Activated T-cell treated with anti-CD3 and anti-CD28 coated beads, Interleukin-2, amount 50 U/mL, for 24 hours (primary cell): ENCODE results near the gene CCT5.

Experiments used
- DNase-seq: peaks from one replicate; pipeline ENCODE4 v3.0.0-alpha.2; 2020
- H3K27ac Mint-ChIP-seq: 2 replicates; pipeline ENCODE4 v1.8.0; 2020; ENCODE audit warnings: mild to moderate bottlenecking, mixed read lengths
- H3K27me3 Mint-ChIP-seq: 2 replicates; pipeline ENCODE4 v1.8.0; 2020; ENCODE audit warnings: mixed read lengths
- H3K36me3 Mint-ChIP-seq: 2 replicates; pipeline ENCODE4 v1.8.0; 2020; ENCODE audit warnings: low read depth, mixed read lengths
- H3K4me1 Mint-ChIP-seq: 2 replicates; pipeline ENCODE4 v1.8.0; 2020; ENCODE audit warnings: low read depth, mixed read lengths
- H3K4me3 Mint-ChIP-seq: 2 replicates; pipeline ENCODE4 v1.8.0; 2020; ENCODE audit warnings: mild to moderate bottlenecking, moderate library complexity, mixed read lengths
- H3K9me3 Mint-ChIP-seq: 2 replicates; pipeline ENCODE4 v1.8.0; 2020; ENCODE audit warnings: mixed read lengths

The CCT5 gene

GRCh38 chr5:10249948-10250805, at the start of gene CCT5:
TSS of gene CCT5 (plus strand) at chr5:10250280. CDS start at chr5:10250341, 61 bp downstream.
- no peaks in the 10 kb centered on the region for H3K9me3 Mint-ChIP-seq
- no peaks in the 10 kb centered on the region for H3K27me3 Mint-ChIP-seq
- peak; percentile 89 for DNase-seq
- peak within 1 kb of the TSS; percentile 90 for H3K4me3 Mint-ChIP-seq
- peak within 1 kb of the TSS; percentile 100 for H3K27ac Mint-ChIP-seq
- H3K4me1 Mint-ChIP-seq: peaks cover 65% of the 10 kb centered on the region
- H3K36me3 Mint-ChIP-seq: peaks cover 66% of the 10 kb centered on the region

GRCh38 chr5:10201223-10201868, 48.7 kb upstream of the CCT5 start:
- no peak for DNase-seq
- Mint-ChIP-seq H3K4me1 (no peaks in the 10 kb centered on the region), H3K4me3 (no peak overlapping the region), H3K9me3 (peaks cover 14% of the 10 kb centered on the region), H3K36me3 (peaks cover 2% of the 10 kb centered on the region), H3K27ac (no peak overlapping the region), H3K27me3 (no peaks in the 10 kb centered on the region)

GRCh38 chr5:10202089-10202910, 47.8 kb upstream of the CCT5 start:
- Mint-ChIP-seq H3K27ac (no peak overlapping the region), H3K36me3 (peaks cover 2% of the 10 kb centered on the region), H3K4me1 (no peaks in the 10 kb centered on the region), H3K4me3 (no peak overlapping the region), H3K27me3 (no peaks in the 10 kb centered on the region), H3K9me3 (peaks cover 14% of the 10 kb centered on the region)
- no peak for DNase-seq

GRCh38 chr5:10209004-10209403, 41.1 kb upstream of the CCT5 start:
- no peak overlapping the region for H3K4me3 Mint-ChIP-seq
- DNase-seq: no peak
- no peak overlapping the region for H3K27ac Mint-ChIP-seq
- H3K9me3 Mint-ChIP-seq: no peaks in the 10 kb centered on the region
- no peaks in the 10 kb centered on the region for H3K27me3 Mint-ChIP-seq
- H3K36me3 Mint-ChIP-seq: peaks cover 12% of the 10 kb centered on the region
- H3K4me1 Mint-ChIP-seq: no peaks in the 10 kb centered on the region

- DNase-seq: no peak
- peaks cover 10% of the 10 kb centered on the region for H3K36me3 Mint-ChIP-seq
- no peaks in the 10 kb centered on the region for H3K27me3 Mint-ChIP-seq
- H3K27ac Mint-ChIP-seq: no peak overlapping the region
- no peaks in the 10 kb centered on the region for H3K4me1 Mint-ChIP-seq
- no peak overlapping the region for H3K4me3 Mint-ChIP-seq
- H3K9me3 Mint-ChIP-seq: no peaks in the 10 kb centered on the region
These were observed 36.8 kb upstream of the CCT5 start for GRCh38 chr5:10213316-10213715.

- Mint-ChIP-seq H3K4me3 (no peak overlapping the region), H3K36me3 (peaks cover 9% of the 10 kb centered on the region), H3K27me3 (no peaks in the 10 kb centered on the region), H3K9me3 (no peaks in the 10 kb centered on the region), H3K27ac (no peak overlapping the region), H3K4me1 (no peaks in the 10 kb centered on the region)
- DNase-seq: no peak
These were observed 36.0 kb upstream of the CCT5 start for GRCh38 chr5:10214041-10214440.

- DNase-seq: no peak
- no peaks in the 10 kb centered on the region for H3K4me1 Mint-ChIP-seq
- H3K27me3 Mint-ChIP-seq: no peaks in the 10 kb centered on the region
- H3K4me3 Mint-ChIP-seq: no peak overlapping the region
- H3K9me3 Mint-ChIP-seq: no peaks in the 10 kb centered on the region
- H3K27ac Mint-ChIP-seq: no peak overlapping the region
- H3K36me3 Mint-ChIP-seq: peaks cover 7% of the 10 kb centered on the region
These were observed 34.7 kb upstream of the CCT5 start for GRCh38 chr5:10215366-10215765.

- H3K9me3 Mint-ChIP-seq: no peaks in the 10 kb centered on the region
- H3K4me1 Mint-ChIP-seq: no peaks in the 10 kb centered on the region
- no peak for DNase-seq
- H3K36me3 Mint-ChIP-seq: peaks cover 11% of the 10 kb centered on the region
- H3K27ac Mint-ChIP-seq: no peak overlapping the region
- H3K27me3 Mint-ChIP-seq: no peaks in the 10 kb centered on the region
- no peak overlapping the region for H3K4me3 Mint-ChIP-seq
These were observed 34.0 kb upstream of the CCT5 start for GRCh38 chr5:10216107-10216506.

- DNase-seq: no peak
- Mint-ChIP-seq H3K27me3 (no peaks in the 10 kb centered on the region), H3K36me3 (peaks cover 28% of the 10 kb centered on the region), H3K27ac (no peak overlapping the region), H3K4me1 (no peaks in the 10 kb centered on the region), H3K4me3 (no peak overlapping the region), H3K9me3 (no peaks in the 10 kb centered on the region)
These were observed 31.4 kb upstream of the CCT5 start for GRCh38 chr5:10218658-10219057.

- Mint-ChIP-seq H3K27me3 (no peaks in the 10 kb centered on the region), H3K36me3 (peaks cover 32% of the 10 kb centered on the region), H3K27ac (no peak overlapping the region), H3K9me3 (no peaks in the 10 kb centered on the region), H3K4me3 (no peak overlapping the region), H3K4me1 (no peaks in the 10 kb centered on the region)
- no peak for DNase-seq
These were observed 31.0 kb upstream of the CCT5 start for GRCh38 chr5:10219068-10219467.

- Mint-ChIP-seq H3K36me3 (peaks cover 44% of the 10 kb centered on the region), H3K4me1 (no peaks in the 10 kb centered on the region), H3K4me3 (no peak overlapping the region), H3K27me3 (no peaks in the 10 kb centered on the region), H3K9me3 (peaks cover 5% of the 10 kb centered on the region), H3K27ac (no peak overlapping the region)
- no peak for DNase-seq
These were observed 29.8 kb upstream of the CCT5 start for GRCh38 chr5:10220248-10220647.

- H3K4me1 Mint-ChIP-seq: no peaks in the 10 kb centered on the region
- no peak overlapping the region for H3K27ac Mint-ChIP-seq
- no peak for DNase-seq
- peaks cover 64% of the 10 kb centered on the region for H3K36me3 Mint-ChIP-seq
- H3K4me3 Mint-ChIP-seq: no peak overlapping the region
- no peaks in the 10 kb centered on the region for H3K27me3 Mint-ChIP-seq
- peaks cover 9% of the 10 kb centered on the region for H3K9me3 Mint-ChIP-seq
These were observed 27.8 kb upstream of the CCT5 start for GRCh38 chr5:10222326-10222725.

- no peak overlapping the region for H3K27ac Mint-ChIP-seq
- H3K4me3 Mint-ChIP-seq: no peak overlapping the region
- no peaks in the 10 kb centered on the region for H3K27me3 Mint-ChIP-seq
- no peaks in the 10 kb centered on the region for H3K4me1 Mint-ChIP-seq
- peaks cover 9% of the 10 kb centered on the region for H3K9me3 Mint-ChIP-seq
- DNase-seq: no peak
- H3K36me3 Mint-ChIP-seq: peaks cover 92% of the 10 kb centered on the region
These were observed 22.7 kb upstream of the CCT5 start for GRCh38 chr5:10227379-10227778.

GRCh38 chr5:10228288-10228687, 21.8 kb upstream of the CCT5 start:
- peaks cover 92% of the 10 kb centered on the region for H3K36me3 Mint-ChIP-seq
- H3K4me1 Mint-ChIP-seq: no peaks in the 10 kb centered on the region
- H3K4me3 Mint-ChIP-seq: no peak overlapping the region
- no peak for DNase-seq
- no peak overlapping the region for H3K27ac Mint-ChIP-seq
- peaks cover 9% of the 10 kb centered on the region for H3K9me3 Mint-ChIP-seq
- H3K27me3 Mint-ChIP-seq: no peaks in the 10 kb centered on the region
